ENCODE results near the gene NPHP4.

NPHP4 gene

DNA sequence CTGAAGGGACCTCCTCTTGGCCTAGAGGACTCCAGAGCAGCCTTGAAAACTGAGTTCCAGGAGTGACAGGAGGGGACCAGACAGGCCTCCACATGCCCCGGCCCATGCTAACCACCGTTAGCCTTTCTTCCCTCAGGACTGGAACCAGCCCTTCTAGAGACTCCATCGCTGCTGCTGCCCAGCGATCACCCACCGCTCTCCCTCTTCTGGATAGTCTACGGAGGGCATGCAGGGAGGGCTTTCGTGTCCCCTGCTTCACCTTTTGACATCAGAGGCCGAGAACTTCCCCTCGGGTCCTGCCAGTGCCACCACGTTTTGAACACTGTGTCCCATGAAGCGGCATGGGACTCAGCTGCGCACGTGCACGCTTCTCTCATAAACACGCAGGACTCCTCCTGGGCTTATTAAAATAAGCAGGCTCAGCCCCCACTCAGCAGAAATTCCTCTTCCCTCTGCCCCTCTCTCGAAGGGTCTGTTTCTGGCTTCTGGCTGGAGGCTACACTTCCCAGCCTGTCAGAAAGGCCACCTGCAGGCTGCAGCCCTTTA lies 26.6 kb downstream of the NPHP4 start:
- no peak for DNase-seq (ENCODE audit: low read depth)
- no peak overlapping the region for H3K4me3 ChIP-seq (ENCODE audit: low read depth, low read length)
- TF ChIP-seq, protein P1, sequence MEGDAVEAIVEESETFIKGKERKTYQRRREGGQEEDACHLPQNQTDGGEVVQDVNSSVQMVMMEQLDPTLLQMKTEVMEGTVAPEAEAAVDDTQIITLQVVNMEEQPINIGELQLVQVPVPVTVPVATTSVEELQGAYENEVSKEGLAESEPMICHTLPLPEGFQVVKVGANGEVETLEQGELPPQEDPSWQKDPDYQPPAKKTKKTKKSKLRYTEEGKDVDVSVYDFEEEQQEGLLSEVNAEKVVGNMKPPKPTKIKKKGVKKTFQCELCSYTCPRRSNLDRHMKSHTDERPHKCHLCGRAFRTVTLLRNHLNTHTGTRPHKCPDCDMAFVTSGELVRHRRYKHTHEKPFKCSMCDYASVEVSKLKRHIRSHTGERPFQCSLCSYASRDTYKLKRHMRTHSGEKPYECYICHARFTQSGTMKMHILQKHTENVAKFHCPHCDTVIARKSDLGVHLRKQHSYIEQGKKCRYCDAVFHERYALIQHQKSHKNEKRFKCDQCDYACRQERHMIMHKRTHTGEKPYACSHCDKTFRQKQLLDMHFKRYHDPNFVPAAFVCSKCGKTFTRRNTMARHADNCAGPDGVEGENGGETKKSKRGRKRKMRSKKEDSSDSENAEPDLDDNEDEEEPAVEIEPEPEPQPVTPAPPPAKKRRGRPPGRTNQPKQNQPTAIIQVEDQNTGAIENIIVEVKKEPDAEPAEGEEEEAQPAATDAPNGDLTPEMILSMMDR (IDR thresholded peaks at IDR 0.05; ENCODE audit: control insufficient read depth, extremely low read depth, insufficient read depth) = no peak

DNA sequence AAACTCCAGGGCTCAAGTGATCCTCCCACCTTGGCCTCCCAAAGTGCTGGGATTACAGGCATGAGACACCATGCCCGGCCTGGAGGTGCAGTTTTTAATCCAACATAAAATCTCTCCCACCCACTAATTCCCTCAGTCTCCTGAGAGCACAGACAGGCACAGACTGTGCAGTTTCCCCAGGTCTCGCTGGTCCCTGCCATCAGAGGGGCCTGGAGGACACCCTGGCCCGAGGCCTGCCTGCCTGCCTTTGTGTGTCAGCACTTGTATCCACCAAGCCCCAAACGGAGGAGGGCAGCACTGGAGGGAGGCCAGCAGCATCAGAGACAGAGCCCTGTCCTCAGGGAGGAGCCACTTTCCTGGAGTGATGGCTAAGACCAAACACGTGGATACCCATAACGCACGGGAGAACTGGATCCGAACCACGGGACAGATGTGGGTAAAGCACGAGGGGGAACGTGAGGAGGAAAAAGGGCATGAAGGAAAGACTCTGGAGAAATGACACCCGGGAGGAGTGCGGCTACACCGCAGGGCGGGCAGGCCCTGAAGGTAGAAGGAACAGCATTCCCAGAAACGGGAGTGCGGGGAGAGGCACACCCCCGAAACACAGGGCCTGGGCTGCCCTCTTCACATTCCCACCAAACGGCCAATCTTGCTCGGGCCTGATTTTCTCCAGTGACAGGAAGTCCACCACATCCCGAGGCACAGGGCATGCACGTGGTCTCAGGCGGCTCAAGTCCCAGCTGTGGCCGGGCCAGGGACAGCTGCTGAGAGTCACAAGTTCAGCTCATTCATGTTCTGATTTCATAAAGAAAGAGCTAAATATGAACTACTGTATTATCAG lies 29.7 kb downstream of the NPHP4 start:
- TF ChIP-seq, protein P1 (IDR thresholded peaks at IDR 0.05; ENCODE audit: control insufficient read depth, extremely low read depth, insufficient read depth) = no peak
- H3K4me3 ChIP-seq (ENCODE audit: low read depth, low read length) = no peak overlapping the region
- no peak for DNase-seq (ENCODE audit: low read depth)

DNA sequence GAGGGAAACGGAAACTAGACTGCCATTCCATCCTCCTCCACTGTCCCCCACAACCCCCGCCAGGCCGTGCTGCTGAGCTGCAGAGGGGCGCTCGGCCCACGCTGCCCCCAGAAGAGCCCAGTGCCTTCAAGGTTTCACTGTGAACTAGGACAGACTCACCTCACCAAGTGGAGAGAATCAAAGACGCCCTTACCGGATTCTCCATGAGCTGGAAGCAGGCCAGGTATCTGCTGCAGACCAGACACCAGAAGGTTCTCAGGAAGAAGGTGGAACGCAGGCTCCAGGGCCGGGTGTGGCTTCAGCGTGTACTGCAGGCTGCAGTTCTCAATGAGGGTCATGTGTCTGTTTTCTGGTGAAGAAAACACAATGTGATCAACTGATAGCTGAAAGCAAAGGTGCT lies 30.6 kb downstream of the NPHP4 start:
- DNase-seq (ENCODE audit: low read depth) = no peak
- no peak overlapping the region for H3K4me3 ChIP-seq (ENCODE audit: low read depth, low read length)
- TF ChIP-seq, protein P1 (IDR thresholded peaks at IDR 0.05; ENCODE audit: control insufficient read depth, extremely low read depth, insufficient read depth) = no peak

DNA sequence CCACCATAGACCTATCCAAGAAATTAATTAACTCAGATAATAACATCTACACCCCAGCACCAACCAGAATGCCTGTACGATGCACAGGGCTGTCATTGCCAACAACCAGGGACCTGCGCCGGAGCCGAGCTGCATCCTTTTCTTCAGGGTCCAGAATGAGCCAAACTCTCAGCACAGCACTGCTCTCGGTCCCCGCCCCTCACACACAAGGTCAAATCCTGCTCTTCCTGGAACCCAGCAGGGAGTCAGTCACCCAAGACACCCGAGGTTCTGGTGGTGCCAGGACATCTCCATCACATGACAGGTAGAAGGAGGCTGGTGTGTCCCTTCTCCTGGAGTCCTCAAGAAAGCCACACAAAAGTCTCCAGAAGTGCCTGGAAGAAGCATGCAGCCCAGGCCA lies 31.9 kb downstream of the NPHP4 start:
- TF ChIP-seq, protein P1 (IDR thresholded peaks at IDR 0.05; ENCODE audit: control insufficient read depth, extremely low read depth, insufficient read depth) = no peak
- H3K4me3 ChIP-seq (ENCODE audit: low read depth, low read length) = no peak overlapping the region
- DNase-seq (ENCODE audit: low read depth) = no peak

DNA sequence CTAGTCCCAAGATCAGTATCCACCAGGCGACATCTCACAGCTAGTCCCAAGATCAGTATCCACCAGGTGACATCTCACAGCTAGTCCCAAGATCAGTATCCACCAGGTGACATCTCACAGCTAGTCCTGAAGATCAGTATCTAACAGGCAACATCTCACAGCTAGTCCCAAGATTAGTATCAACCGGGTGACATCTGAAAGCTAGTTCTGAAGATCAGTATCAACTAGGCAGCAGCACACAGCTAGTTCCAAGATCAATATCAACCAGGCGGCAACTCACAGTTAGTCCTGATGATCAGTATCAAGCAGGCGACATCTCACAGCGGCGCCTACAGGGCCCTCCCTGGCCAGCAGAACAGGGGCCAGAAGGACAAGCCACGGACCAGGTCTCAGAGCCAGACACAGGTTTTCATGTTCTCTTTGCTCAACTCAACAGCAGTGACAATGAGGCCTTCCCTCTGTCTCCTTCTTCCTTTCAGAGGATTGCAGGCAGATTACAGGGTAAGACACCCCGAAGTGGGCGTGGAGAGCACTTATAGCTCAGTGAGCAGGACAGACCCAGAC lies 32.5 kb downstream of the NPHP4 start:
- H3K4me3 ChIP-seq (ENCODE audit: low read depth, low read length) = no peak overlapping the region
- DNase-seq (ENCODE audit: low read depth) = no peak
- TF ChIP-seq, protein P1 (IDR thresholded peaks at IDR 0.05; ENCODE audit: control insufficient read depth, extremely low read depth, insufficient read depth) = no peak

DNA sequence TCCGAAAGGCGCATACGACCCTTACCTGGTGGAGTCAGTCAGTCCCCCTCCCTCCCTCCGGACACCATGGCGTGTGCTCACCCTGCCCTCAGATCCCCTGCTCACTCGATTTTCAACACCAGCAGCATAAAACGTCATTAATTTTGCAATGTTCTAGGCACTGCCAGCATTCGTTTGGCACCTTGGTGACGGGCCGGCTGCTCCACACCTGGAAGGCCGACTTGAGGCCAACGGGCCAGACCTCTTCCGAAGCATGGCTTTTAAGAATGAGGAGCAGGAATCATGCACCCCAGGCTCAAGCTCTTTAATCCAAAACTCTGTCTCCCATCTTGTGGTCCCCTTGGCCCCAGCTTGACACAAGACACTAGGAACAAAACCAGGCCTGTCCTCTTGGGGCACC lies 33.1 kb downstream of the NPHP4 start:
- TF ChIP-seq, protein P1 (IDR thresholded peaks at IDR 0.05; ENCODE audit: control insufficient read depth, extremely low read depth, insufficient read depth) = no peak
- no peak for DNase-seq (ENCODE audit: low read depth)
- no peak overlapping the region for H3K4me3 ChIP-seq (ENCODE audit: low read depth, low read length)
